Measurements from ENCODE around the gene MICAL3. TPM values are rescaled to one million over a fixed set of nuclear protein-coding genes. Genes with fewer than 3 reads are reported as not detected.

MICAL3 gene
- total and polyA plus RNA-seq, 3 donors from 2014 or later = 103 to 106 (median 104) TPM

GRCh38 chr22:17977371-17977770 is 47.0 kb downstream of the MICAL3 start:
- no peaks in the 10 kb centered on the region for H3K36me3 ChIP-seq (ENCODE audit: low read depth, missing control alignments)
- H3K27me3 ChIP-seq = no peaks in the 10 kb centered on the region
- WGBS, 2 donors = 96 to 100% methylated on average over 2 of the region's 2 CpGs
- peaks cover 15% of the 10 kb centered on the region for H3K4me1 ChIP-seq
- H3K27ac ChIP-seq = no peak overlapping the region
- intact Hi-C loops (cut with DNase I; ENCODE audit: low total_unique reads) = no loop called here
- DNase-seq = no peak
- no peak for TF ChIP-seq POLR2A (IDR thresholded peaks at IDR 0.05)
- TF ChIP-seq CTCF (IDR thresholded peaks at IDR 0.05) = no peak
- H3K4me3 ChIP-seq = no peak overlapping the region
- no peaks in the 10 kb centered on the region for H3K9me3 ChIP-seq

GRCh38 chr22:17976121-17976520 is 48.2 kb downstream of the MICAL3 start:
- TF ChIP-seq POLR2A (IDR thresholded peaks at IDR 0.05) (no peak), CTCF (IDR thresholded peaks at IDR 0.05) (no peak)
- no peak overlapping the region for H3K27ac ChIP-seq
- 14 to 27% methylated on average over 3 of the region's 3 CpGs for WGBS, 2 donors

GRCh38 chr22:17974703-17975372 is 49.5 kb downstream of the MICAL3 start:
- intact Hi-C loops (cut with DNase I; ENCODE audit: low total_unique reads) = no loop called here
- 93 to 94% methylated on average over 8 of the region's 8 CpGs for WGBS, 2 donors
- Histone ChIP-seq H3K4me1 (peaks cover 5% of the 10 kb centered on the region), H3K4me3 (no peak overlapping the region), H3K36me3 (ENCODE audit: low read depth, missing control alignments) (no peaks in the 10 kb centered on the region), H3K9me3 (no peaks in the 10 kb centered on the region), H3K27me3 (no peaks in the 10 kb centered on the region), H3K27ac (no peak overlapping the region)
- no peak for DNase-seq
- TF ChIP-seq CTCF (IDR thresholded peaks at IDR 0.05) (no peak), POLR2A (IDR thresholded peaks at IDR 0.05) (no peak)

More at GRCh38 chr22:17976121-17976520, 48.2 kb downstream of the MICAL3 start:
- no peaks in the 10 kb centered on the region for H3K36me3 ChIP-seq (ENCODE audit: low read depth, missing control alignments)
- DNase-seq = no peak
- H3K4me3 ChIP-seq = no peak overlapping the region
- intact Hi-C loops (cut with DNase I; ENCODE audit: low total_unique reads) = no loop called here
- no peaks in the 10 kb centered on the region for H3K27me3 ChIP-seq
- peaks cover 15% of the 10 kb centered on the region for H3K4me1 ChIP-seq
- H3K9me3 ChIP-seq = no peaks in the 10 kb centered on the region

- TF ChIP-seq CTCF (IDR thresholded peaks at IDR 0.05) = no peak
- no peak for TF ChIP-seq POLR2A (IDR thresholded peaks at IDR 0.05)
- intact Hi-C loops (cut with DNase I; ENCODE audit: low total_unique reads) = no loop called here
- 76 to 100% methylated on average over 3 of the region's 3 CpGs for WGBS, 2 donors
- Histone ChIP-seq H3K27ac (no peak overlapping the region), H3K9me3 (no peaks in the 10 kb centered on the region), H3K36me3 (ENCODE audit: low read depth, missing control alignments) (no peaks in the 10 kb centered on the region), H3K4me3 (no peak overlapping the region), H3K4me1 (peaks cover 5% of the 10 kb centered on the region), H3K27me3 (no peaks in the 10 kb centered on the region)
- no peak for DNase-seq
Observed at GRCh38 chr22:17974087-17974486, 50.3 kb downstream of the MICAL3 start.

- intact Hi-C loops (cut with DNase I; ENCODE audit: low total_unique reads) = no loop called here
- H3K36me3 ChIP-seq (ENCODE audit: low read depth, missing control alignments) = no peaks in the 10 kb centered on the region
- TF ChIP-seq POLR2A (IDR thresholded peaks at IDR 0.05) = no peak
- no peak for TF ChIP-seq CTCF (IDR thresholded peaks at IDR 0.05)
- H3K4me3 ChIP-seq = no peak overlapping the region
- H3K9me3 ChIP-seq = no peaks in the 10 kb centered on the region
- peaks cover 5% of the 10 kb centered on the region for H3K4me1 ChIP-seq
- no peak for DNase-seq
- H3K27me3 ChIP-seq = no peaks in the 10 kb centered on the region
- no peak overlapping the region for H3K27ac ChIP-seq
- 96 to 100% methylated on average over 6 of the region's 6 CpGs for WGBS, 2 donors
Observed at GRCh38 chr22:17973217-17973616, 51.1 kb downstream of the MICAL3 start.

Data from testis (tissue), 3 donors.